ENCODE results near the gene TBK1.

TBK1 gene

GRCh38 chr12:64466178-64466577, 14.3 kb downstream of the TBK1 start:
- Mint-ChIP-seq H3K27ac (no peak overlapping the region), H3K27me3 (no peaks in the 10 kb centered on the region), H3K36me3 (ENCODE audit: low read depth) (peaks cover 61% of the 10 kb centered on the region), H3K4me1 (ENCODE audit: low read depth) (no peaks in the 10 kb centered on the region), H3K9me3 (no peaks in the 10 kb centered on the region), H3K4me3 (no peak overlapping the region)

GRCh38 chr12:64468966-64469365, 17.0 kb downstream of the TBK1 start:
- Mint-ChIP-seq H3K4me1 (ENCODE audit: low read depth) (no peaks in the 10 kb centered on the region), H3K27me3 (no peaks in the 10 kb centered on the region), H3K36me3 (ENCODE audit: low read depth) (peaks cover 66% of the 10 kb centered on the region), H3K27ac (no peak overlapping the region), H3K9me3 (no peaks in the 10 kb centered on the region), H3K4me3 (no peak overlapping the region)

GRCh38 chr12:64469455-64470142, 17.7 kb downstream of the TBK1 start:
- Mint-ChIP-seq H3K27ac (no peak overlapping the region), H3K36me3 (ENCODE audit: low read depth) (peaks cover 63% of the 10 kb centered on the region), H3K4me1 (ENCODE audit: low read depth) (no peaks in the 10 kb centered on the region), H3K4me3 (no peak overlapping the region), H3K27me3 (no peaks in the 10 kb centered on the region), H3K9me3 (no peaks in the 10 kb centered on the region)

GRCh38 chr12:64470495-64470894, 18.6 kb downstream of the TBK1 start:
- H3K36me3 Mint-ChIP-seq (ENCODE audit: low read depth): peaks cover 67% of the 10 kb centered on the region
- no peak overlapping the region for H3K4me3 Mint-ChIP-seq
- no peak overlapping the region for H3K27ac Mint-ChIP-seq

GRCh38 chr12:64473176-64473575, 21.3 kb downstream of the TBK1 start:
- H3K4me1 Mint-ChIP-seq (ENCODE audit: low read depth): no peaks in the 10 kb centered on the region
- H3K4me3 Mint-ChIP-seq: no peak overlapping the region
- peaks cover 77% of the 10 kb centered on the region for H3K36me3 Mint-ChIP-seq (ENCODE audit: low read depth)
- H3K9me3 Mint-ChIP-seq: no peaks in the 10 kb centered on the region
- no peak overlapping the region for H3K27ac Mint-ChIP-seq
- H3K27me3 Mint-ChIP-seq: no peaks in the 10 kb centered on the region

More at GRCh38 chr12:64470495-64470894, 18.6 kb downstream of the TBK1 start:
- Mint-ChIP-seq H3K9me3 (no peaks in the 10 kb centered on the region), H3K4me1 (ENCODE audit: low read depth) (no peaks in the 10 kb centered on the region), H3K27me3 (no peaks in the 10 kb centered on the region)

- H3K27me3 Mint-ChIP-seq: no peaks in the 10 kb centered on the region
- no peaks in the 10 kb centered on the region for H3K9me3 Mint-ChIP-seq
- no peak overlapping the region for H3K27ac Mint-ChIP-seq
- H3K4me1 Mint-ChIP-seq (ENCODE audit: low read depth): no peaks in the 10 kb centered on the region
- H3K4me3 Mint-ChIP-seq: no peak overlapping the region
- peaks cover 76% of the 10 kb centered on the region for H3K36me3 Mint-ChIP-seq (ENCODE audit: low read depth)
These were observed 23.6 kb downstream of the TBK1 start for GRCh38 chr12:64475518-64475917.

- no peak overlapping the region for H3K27ac Mint-ChIP-seq
- peaks cover 75% of the 10 kb centered on the region for H3K36me3 Mint-ChIP-seq (ENCODE audit: low read depth)
- H3K9me3 Mint-ChIP-seq: no peaks in the 10 kb centered on the region
- H3K4me1 Mint-ChIP-seq (ENCODE audit: low read depth): no peaks in the 10 kb centered on the region
- H3K4me3 Mint-ChIP-seq: no peak overlapping the region
- no peaks in the 10 kb centered on the region for H3K27me3 Mint-ChIP-seq
These were observed 24.9 kb downstream of the TBK1 start for GRCh38 chr12:64476844-64477243.

GRCh38 chr12:64478661-64479060, 26.7 kb downstream of the TBK1 start:
- Mint-ChIP-seq H3K27ac (no peak overlapping the region), H3K36me3 (ENCODE audit: low read depth) (peaks cover 73% of the 10 kb centered on the region), H3K4me1 (ENCODE audit: low read depth) (no peaks in the 10 kb centered on the region)

GRCh38 chr12:64480148-64480547, 28.2 kb downstream of the TBK1 start:
- Mint-ChIP-seq H3K4me1 (ENCODE audit: low read depth) (no peaks in the 10 kb centered on the region), H3K27ac (no peak overlapping the region), H3K27me3 (no peaks in the 10 kb centered on the region), H3K36me3 (ENCODE audit: low read depth) (peaks cover 68% of the 10 kb centered on the region), H3K9me3 (no peaks in the 10 kb centered on the region), H3K4me3 (no peak overlapping the region)

More at GRCh38 chr12:64478661-64479060, 26.7 kb downstream of the TBK1 start:
- no peaks in the 10 kb centered on the region for H3K27me3 Mint-ChIP-seq
- no peak overlapping the region for H3K4me3 Mint-ChIP-seq
- no peaks in the 10 kb centered on the region for H3K9me3 Mint-ChIP-seq

- Mint-ChIP-seq H3K9me3 (no peaks in the 10 kb centered on the region), H3K36me3 (ENCODE audit: low read depth) (peaks cover 72% of the 10 kb centered on the region), H3K4me3 (no peak overlapping the region), H3K27me3 (no peaks in the 10 kb centered on the region), H3K4me1 (ENCODE audit: low read depth) (peaks cover 12% of the 10 kb centered on the region), H3K27ac (no peak overlapping the region)
These were observed 34.7 kb downstream of the TBK1 start for GRCh38 chr12:64486657-64487056.

- Mint-ChIP-seq H3K27me3 (no peaks in the 10 kb centered on the region), H3K9me3 (no peaks in the 10 kb centered on the region), H3K27ac (no peak overlapping the region), H3K4me3 (no peak overlapping the region), H3K4me1 (ENCODE audit: low read depth) (peaks cover 22% of the 10 kb centered on the region), H3K36me3 (ENCODE audit: low read depth) (peaks cover 62% of the 10 kb centered on the region)
These were observed 39.8 kb downstream of the TBK1 start for GRCh38 chr12:64491718-64492117.

- Mint-ChIP-seq H3K4me3 (no peak overlapping the region), H3K9me3 (no peaks in the 10 kb centered on the region), H3K36me3 (ENCODE audit: low read depth) (peaks cover 61% of the 10 kb centered on the region), H3K27me3 (no peaks in the 10 kb centered on the region), H3K4me1 (ENCODE audit: low read depth) (peaks cover 26% of the 10 kb centered on the region), H3K27ac (no peak overlapping the region)
These were observed 41.6 kb downstream of the TBK1 start for GRCh38 chr12:64493513-64493912.

GRCh38 chr12:64494998-64495729, 43.2 kb downstream of the TBK1 start:
- Mint-ChIP-seq H3K27ac (peak overlapping the region; percentile 31), H3K4me1 (ENCODE audit: low read depth) (peaks cover 17% of the 10 kb centered on the region)

GRCh38 chr12:64496839-64497400, 45.0 kb downstream of the TBK1 start:
- no peak overlapping the region for H3K4me3 Mint-ChIP-seq
- H3K9me3 Mint-ChIP-seq: no peaks in the 10 kb centered on the region
- H3K27me3 Mint-ChIP-seq: no peaks in the 10 kb centered on the region
- H3K4me1 Mint-ChIP-seq (ENCODE audit: low read depth): peaks cover 12% of the 10 kb centered on the region
- H3K27ac Mint-ChIP-seq: no peak overlapping the region
- H3K36me3 Mint-ChIP-seq (ENCODE audit: low read depth): peaks cover 61% of the 10 kb centered on the region

More at GRCh38 chr12:64494998-64495729, 43.2 kb downstream of the TBK1 start:
- no peaks in the 10 kb centered on the region for H3K9me3 Mint-ChIP-seq
- peaks cover 62% of the 10 kb centered on the region for H3K36me3 Mint-ChIP-seq (ENCODE audit: low read depth)
- H3K27me3 Mint-ChIP-seq: no peaks in the 10 kb centered on the region
- no peak overlapping the region for H3K4me3 Mint-ChIP-seq

- H3K4me1 Mint-ChIP-seq (ENCODE audit: low read depth): peaks cover 12% of the 10 kb centered on the region
- no peak overlapping the region for H3K27ac Mint-ChIP-seq
- H3K9me3 Mint-ChIP-seq: no peaks in the 10 kb centered on the region
- no peaks in the 10 kb centered on the region for H3K27me3 Mint-ChIP-seq
- H3K36me3 Mint-ChIP-seq (ENCODE audit: low read depth): peaks cover 60% of the 10 kb centered on the region
- no peak overlapping the region for H3K4me3 Mint-ChIP-seq
These were observed 45.6 kb downstream of the TBK1 start for GRCh38 chr12:64497484-64497883.
